Thymus (tissue), 11 donors: ENCODE data around the gene UBL4B. TPM values are rescaled to one million over a fixed set of nuclear protein-coding genes. Genes with fewer than 3 reads are reported as not detected.
A peak's percentile ranks its signal among the peaks of the same experiment; 100 is the strongest.

ENCODE experiments used
- DNase-seq, 9 donors: peaks; one replicate each; pipeline ENCODE4 v3.0.0-alpha.2; 2013; ENCODE audit warnings: low spot score in 9 of 9, low read depth in 6 of 9, missing footprints in 1 of 9
- H3K27ac ChIP-seq, 2 donors: one replicate each; pipeline ENCODE4 v1.5.1; 2013; ENCODE audit warnings: control low read depth in 1 of 2, low read depth in 1 of 2, low read length in 1 of 2, mild to moderate bottlenecking in 1 of 2, moderate library complexity in 1 of 2
- H3K27me3 ChIP-seq, 2 donors: one replicate each; pipeline ENCODE4 v1.5.1; 2013; ENCODE audit warnings: low read length in 1 of 2; ENCODE audit not compliant: control insufficient read depth in 2 of 2, insufficient read depth in 1 of 2
- H3K36me3 ChIP-seq, 2 donors: one replicate each; pipeline ENCODE4 v1.5.1; 2013; ENCODE audit warnings: low read length in 1 of 2, mild to moderate bottlenecking in 1 of 2, moderate library complexity in 1 of 2; ENCODE audit not compliant: control insufficient read depth in 2 of 2, insufficient read depth in 2 of 2
- H3K4me1 ChIP-seq, 2 donors: one replicate each; pipeline ENCODE4 v1.5.1; 2013; ENCODE audit warnings: low read length in 2 of 2; ENCODE audit not compliant: control insufficient read depth in 2 of 2, insufficient read depth in 2 of 2
- H3K4me3 ChIP-seq, 2 donors: one replicate each; pipeline ENCODE4 v1.5.1; 2013; ENCODE audit warnings: low read length in 2 of 2, control low read depth in 1 of 2, mild to moderate bottlenecking in 1 of 2
- H3K9me3 ChIP-seq, 2 donors: one replicate each; pipeline ENCODE4 v1.5.1; 2013; ENCODE audit warnings: low read length in 1 of 2, mild to moderate bottlenecking in 1 of 2; ENCODE audit not compliant: control insufficient read depth in 2 of 2, insufficient read depth in 1 of 2
- WGBS: extraction: QIAGEN DNeasy Blood & Tissue Kit; methylation state at CpG from one replicate; pipeline ENCODE4 v1.1.7; 2013; 5-methylcytosine and 5-hydroxymethylcytosine counted together
- polyA plus RNA-seq: library from polyadenylated mRNA; stranded (reverse); fragments of 200-250 nt; gene quantifications from one replicate; pipeline ENCODE4 v1.2.3, GENCODE V29; 2013
- total RNA-seq: library from RNA; stranded (reverse); fragments of 120-200 nt; gene quantifications from one replicate; pipeline ENCODE4 v1.2.4, GENCODE V29; 2013
- donor health status: healthy.

UBL4B gene
- total and polyA plus RNA-seq, 2 donors: 0.11 TPM; not detected in 1

DNA sequence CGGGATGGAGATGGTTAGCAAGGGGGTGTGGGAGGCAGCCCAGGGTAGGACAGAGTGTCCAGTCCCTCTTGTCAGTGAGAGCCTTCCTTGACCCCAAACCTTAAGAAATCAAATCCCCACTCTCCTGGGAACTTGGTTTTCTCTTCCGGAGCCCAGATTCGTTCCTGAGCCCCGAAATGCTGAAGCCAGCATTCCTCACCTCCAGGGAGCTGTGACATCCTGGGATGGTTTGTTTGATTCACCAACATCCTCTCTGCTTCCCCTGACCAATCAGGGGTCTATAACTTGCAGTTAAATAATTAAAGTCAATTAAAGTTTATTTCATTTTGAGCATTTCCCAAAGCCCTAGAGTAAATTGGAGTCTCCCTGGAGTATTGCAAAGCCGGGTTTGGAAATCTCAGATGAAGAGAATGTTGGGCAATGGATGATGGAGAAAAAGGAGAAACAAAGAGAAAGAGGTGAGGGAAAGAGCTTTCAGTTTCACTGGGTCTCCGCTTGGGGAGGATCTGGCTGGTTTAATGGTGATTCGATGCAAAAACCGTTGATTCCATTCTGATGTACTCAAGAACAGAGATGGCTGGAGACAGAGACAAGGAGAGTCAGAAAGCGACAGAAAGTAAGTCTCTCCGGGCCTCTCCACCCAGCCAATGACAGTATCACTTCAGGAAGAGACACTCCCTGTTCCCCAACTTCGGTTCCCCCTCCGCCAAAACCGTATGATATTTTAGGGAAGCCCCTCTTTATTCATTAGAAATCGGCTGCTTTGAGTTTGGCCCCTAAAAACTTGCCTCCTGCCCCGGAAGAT is 29.0 kb upstream of the UBL4B start:
- Histone ChIP-seq H3K27ac (no peak overlapping the region), H3K4me1 (peaks cover 0 to 15% of the 10 kb centered on the region in 2 donors), H3K27me3 (peaks cover 50 to 92% of the 10 kb centered on the region in 2 donors), H3K4me3 (peak overlapping the region; percentile 4 to 16), H3K36me3 (no peaks in the 10 kb centered on the region), H3K9me3 (no peaks in the 10 kb centered on the region)
- WGBS: 9% methylated on average over 15 of the region's 15 CpGs
- peak in 1 of 9 donors; percentile 10 for DNase-seq

DNA sequence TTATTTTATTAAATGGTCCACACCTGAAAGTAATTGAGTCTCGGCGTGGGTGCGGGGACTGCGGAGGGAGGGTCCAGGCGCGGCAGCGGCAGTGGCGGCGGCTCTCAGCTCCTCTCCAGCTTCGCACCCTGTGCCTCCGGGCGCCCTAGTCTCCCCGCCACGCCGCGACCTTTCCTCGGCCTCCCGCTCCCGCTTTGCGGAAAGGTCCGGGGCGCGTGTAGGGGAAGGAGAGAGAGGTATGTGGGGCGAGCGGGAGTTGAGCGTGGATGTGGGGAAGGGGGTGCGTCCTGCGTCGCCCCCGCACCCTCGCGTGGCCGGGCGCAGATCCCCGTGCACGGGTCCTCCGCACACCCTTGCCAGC is 28.4 kb upstream of the UBL4B start:
- DNase-seq: no peak
- 3% methylated on average over 37 of the region's 37 CpGs for WGBS
- H3K4me3 ChIP-seq: peak overlapping the region; percentile 4 to 16
- no peaks in the 10 kb centered on the region for H3K36me3 ChIP-seq
- peaks cover 0 to 15% of the 10 kb centered on the region in 2 donors for H3K4me1 ChIP-seq
- no peaks in the 10 kb centered on the region for H3K9me3 ChIP-seq
- peaks cover 50 to 92% of the 10 kb centered on the region in 2 donors for H3K27me3 ChIP-seq
- no peak overlapping the region for H3K27ac ChIP-seq

DNA sequence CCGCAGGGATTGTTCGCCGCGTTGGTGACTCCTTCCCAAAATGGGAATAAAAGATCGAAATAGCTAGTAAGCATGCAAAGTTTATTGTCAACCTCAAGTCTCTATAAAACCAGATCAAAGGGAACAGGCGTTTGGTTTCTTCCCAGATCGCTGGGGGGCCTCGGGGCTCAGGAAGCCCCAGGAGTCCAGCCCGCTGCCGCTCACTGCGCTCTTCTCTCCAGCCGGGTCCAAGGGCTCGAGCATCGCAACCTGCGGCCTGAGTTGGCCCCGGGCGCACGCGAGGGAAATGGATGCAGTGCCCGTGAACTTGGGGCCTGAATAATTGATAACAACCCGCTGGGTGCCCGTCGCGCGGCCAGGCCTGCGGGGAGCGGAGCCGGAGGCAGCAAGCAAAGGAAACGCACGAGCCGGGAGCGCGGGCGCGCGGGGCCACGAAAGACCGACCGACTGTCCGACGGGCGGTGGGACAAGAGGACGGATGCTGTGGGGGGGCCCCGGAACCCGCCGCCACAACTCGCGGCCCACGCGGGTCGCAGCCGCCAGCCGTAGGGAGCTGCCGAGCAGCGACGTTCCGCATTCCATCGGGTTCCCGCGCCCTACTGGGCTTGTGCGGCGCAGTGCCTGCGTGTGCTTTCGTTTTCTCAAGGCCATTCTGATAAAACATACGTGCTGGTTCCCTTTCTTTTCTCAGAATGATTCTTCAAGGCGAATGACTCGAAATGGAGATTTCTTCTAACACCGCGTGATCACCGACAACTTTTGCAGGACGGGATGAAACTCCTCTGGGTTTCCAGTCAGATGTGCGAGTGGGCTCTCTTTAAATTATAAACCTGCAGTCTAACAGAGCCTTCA is 27.8 kb upstream of the UBL4B start:
- no peak overlapping the region for H3K27ac ChIP-seq
- H3K27me3 ChIP-seq: peaks cover 48 to 94% of the 10 kb centered on the region in 2 donors
- no peaks in the 10 kb centered on the region for H3K9me3 ChIP-seq
- peak in 2 of 9 donors; percentile 17 to 40 for DNase-seq
- H3K4me1 ChIP-seq: peaks cover 0 to 15% of the 10 kb centered on the region in 2 donors
- peak overlapping the region; percentile 16 to 43 for H3K4me3 ChIP-seq
- 2% methylated on average over 72 of the region's 72 CpGs for WGBS
- H3K36me3 ChIP-seq: no peaks in the 10 kb centered on the region

DNA sequence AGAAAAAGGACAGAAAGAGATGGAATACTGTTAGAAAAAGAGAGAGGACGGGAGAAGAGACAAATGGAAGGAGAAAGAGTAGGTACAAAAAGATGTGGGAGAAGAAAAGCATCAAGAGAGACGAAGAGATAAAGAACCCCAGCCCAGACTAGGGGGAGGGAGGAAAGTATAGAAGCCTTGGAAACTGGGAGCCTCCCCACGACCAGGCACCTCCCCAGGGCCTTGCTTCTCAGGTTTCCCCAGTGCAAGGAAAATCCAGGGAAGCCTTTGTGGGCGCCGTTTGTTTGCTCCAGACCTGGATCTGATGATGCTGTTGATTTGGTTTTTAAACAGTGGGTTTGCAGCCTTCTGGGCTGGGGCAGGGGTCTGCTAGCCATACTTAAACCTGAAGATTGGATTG is 26.6 kb upstream of the UBL4B start:
- Histone ChIP-seq H3K9me3 (no peaks in the 10 kb centered on the region), H3K4me1 (peaks cover 0 to 15% of the 10 kb centered on the region in 2 donors), H3K27me3 (peaks cover 48 to 96% of the 10 kb centered on the region in 2 donors), H3K36me3 (no peaks in the 10 kb centered on the region), H3K4me3 (no peak overlapping the region), H3K27ac (no peak overlapping the region)
- DNase-seq: no peak
- WGBS: 91% methylated on average over 5 of the region's 5 CpGs

DNA sequence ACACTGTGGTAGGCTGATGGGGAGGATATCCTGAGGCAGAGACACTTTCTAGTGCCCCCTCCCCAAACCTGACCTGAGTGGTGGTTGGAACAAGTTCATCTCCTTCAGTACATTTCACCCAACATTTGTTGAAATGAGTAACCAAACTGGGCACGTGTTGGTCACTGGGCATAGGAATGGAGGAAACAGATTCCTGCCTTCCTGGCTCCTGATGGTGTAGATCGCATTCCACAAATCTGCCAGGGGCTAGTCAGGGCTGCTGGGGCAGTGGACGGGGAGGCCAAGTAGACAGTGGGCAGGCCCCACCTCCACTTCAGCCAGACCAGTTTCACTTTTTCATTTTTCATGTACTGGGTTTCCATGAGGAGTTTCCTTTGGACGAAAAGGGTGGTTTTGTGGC is 25.3 kb upstream of the UBL4B start:
- Histone ChIP-seq H3K27me3 (peaks cover 42 to 91% of the 10 kb centered on the region in 2 donors), H3K36me3 (no peaks in the 10 kb centered on the region), H3K4me3 (no peak overlapping the region), H3K9me3 (no peaks in the 10 kb centered on the region), H3K4me1 (peaks cover 0 to 15% of the 10 kb centered on the region in 2 donors), H3K27ac (no peak overlapping the region)
- 90% methylated on average over 4 of the region's 4 CpGs for WGBS
- no peak for DNase-seq

DNA sequence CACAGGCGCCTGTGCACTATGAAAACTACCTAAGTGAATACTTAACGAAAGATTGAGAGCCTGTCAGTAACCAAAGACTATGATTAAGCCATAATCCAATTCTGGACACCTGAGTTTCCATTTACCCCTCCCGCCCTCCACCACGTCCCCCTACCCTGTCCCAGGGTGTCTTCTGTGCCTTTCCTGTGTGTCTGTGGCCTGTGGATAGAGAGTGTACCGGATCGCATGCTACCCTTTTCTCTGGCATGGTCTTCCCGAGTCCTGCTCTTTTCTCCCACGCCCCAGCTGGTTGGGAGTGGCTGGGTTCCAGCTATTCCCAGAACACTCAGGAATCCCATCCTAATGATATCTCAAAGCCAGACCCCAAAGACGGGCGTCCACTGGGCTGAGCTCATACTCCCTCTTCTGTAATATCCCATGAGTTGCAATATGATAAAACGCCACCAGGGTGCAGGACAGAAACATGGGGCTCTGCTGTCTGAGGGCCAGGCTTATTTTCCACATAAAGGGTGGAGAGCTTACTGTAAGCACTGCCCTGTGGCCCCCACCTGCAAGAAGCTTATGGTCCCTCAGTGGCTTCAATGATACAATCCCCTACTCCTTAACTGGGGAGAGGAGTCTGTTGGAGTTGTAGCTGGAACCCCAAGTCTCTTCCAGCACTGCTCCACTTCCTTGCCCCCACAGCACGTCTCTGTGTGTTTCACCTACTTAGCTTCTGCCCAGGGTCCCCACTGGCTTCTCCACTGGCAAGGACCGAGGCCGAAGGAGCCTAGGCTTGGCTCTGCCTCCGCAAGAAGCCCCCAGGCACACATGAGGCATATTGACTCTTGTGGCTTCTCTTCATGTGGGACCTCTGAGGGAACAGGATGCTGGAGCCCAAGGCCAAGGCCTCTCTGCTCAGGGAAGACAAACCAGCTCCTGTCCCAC is 24.2 kb upstream of the UBL4B start:
- Histone ChIP-seq H3K4me3 (no peak overlapping the region), H3K27me3 (peaks cover 34 to 86% of the 10 kb centered on the region in 2 donors), H3K27ac (no peak overlapping the region), H3K9me3 (no peaks in the 10 kb centered on the region), H3K36me3 (no peaks in the 10 kb centered on the region), H3K4me1 (peaks cover 0 to 15% of the 10 kb centered on the region in 2 donors)
- WGBS: 63% methylated on average over 15 of the region's 15 CpGs
- DNase-seq: peak in 6 of 9 donors; percentile 13 to 57 (median 31)

DNA sequence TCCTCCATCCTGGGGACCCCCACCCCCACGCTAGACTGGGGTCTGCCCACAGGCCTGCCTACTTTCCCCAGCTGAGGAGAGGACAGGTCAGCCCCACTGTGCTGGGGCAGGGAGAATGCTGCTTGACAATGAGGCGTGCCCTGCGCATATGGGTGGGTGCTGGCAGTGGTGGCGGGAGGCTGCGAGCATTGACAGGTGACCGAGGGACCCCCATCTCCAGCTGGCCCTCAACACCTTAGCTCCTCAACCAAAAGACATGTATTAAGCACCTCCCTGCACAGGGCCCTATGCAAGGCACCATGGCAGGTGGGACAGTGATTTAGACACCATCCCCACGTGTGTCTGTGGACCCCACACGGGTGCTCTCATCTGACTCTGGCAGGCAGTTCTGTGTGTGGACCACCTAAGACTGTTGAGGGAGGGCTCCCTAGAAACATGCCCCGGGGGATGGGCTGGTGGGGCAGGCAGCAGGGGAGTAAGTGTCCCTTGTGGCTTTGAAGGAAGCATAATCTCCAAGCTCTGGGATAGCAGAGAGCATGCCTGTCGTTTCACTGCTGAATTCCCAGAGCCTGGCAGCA is 23.4 kb upstream of the UBL4B start:
- Histone ChIP-seq H3K27ac (no peak overlapping the region), H3K4me3 (no peak overlapping the region), H3K4me1 (peaks cover 0 to 9% of the 10 kb centered on the region in 2 donors), H3K36me3 (no peaks in the 10 kb centered on the region), H3K9me3 (no peaks in the 10 kb centered on the region), H3K27me3 (peaks cover 33 to 84% of the 10 kb centered on the region in 2 donors)
- no peak for DNase-seq
- 89% methylated on average over 10 of the region's 10 CpGs for WGBS

DNA sequence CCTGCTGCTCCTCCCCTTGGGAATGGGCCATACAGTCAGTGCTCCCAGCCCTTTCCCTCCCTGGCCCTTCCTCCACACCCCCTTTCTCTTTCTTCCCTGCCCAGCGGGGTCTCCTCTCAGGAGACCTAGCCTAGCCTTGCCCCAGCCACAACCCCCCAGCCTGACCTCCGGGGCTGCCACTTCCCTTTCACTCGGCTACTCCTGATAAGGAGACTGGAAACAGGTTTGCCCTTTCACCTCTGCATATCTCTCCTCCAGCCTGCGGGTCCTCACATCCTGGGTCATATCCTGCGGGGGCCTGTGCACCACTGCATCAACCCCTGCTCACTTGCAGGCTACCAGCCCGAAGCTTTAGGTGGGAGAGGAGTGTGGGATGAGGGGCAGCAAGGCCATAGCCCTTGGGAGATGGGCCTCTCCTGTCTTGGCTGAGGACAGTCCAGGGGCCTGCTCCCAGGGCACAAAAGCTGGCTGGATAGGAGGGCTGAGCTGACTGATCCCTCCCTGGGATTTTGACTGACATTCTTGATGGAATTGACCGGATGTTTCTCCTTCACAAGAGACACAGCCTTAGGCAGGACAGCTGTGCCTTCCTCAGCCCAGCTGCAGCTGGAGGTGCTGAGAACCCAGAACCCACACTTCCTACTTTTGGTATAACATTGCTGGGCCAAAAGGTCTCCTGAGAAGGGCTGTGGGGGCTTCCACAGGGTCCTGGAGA is 22.5 kb upstream of the UBL4B start:
- no peaks in the 10 kb centered on the region for H3K9me3 ChIP-seq
- WGBS: 71% methylated on average over 7 of the region's 7 CpGs
- H3K4me3 ChIP-seq: no peak overlapping the region
- no peak for DNase-seq
- H3K27me3 ChIP-seq: peaks cover 25 to 82% of the 10 kb centered on the region in 2 donors
- no peaks in the 10 kb centered on the region for H3K4me1 ChIP-seq
- no peaks in the 10 kb centered on the region for H3K36me3 ChIP-seq
- H3K27ac ChIP-seq: no peak overlapping the region
